HG02870 (cell line): Measurements from ENCODE around the gene SMPD3.

Source experiments
- ATAC-seq: cut with Tn5 transposase; IDR thresholded peaks from one replicate; pipeline ENCODE4 v1.9.1; 2021; ENCODE audit warnings: mild to moderate bottlenecking, moderate library complexity; ENCODE audit not compliant: unreplicated experiment

SMPD3 gene

GRCh38 chr16:68473358-68474070 is 25.2 kb upstream of the SMPD3 start:
- no peak for ATAC-seq

GRCh38 chr16:68472581-68472980 is 24.3 kb upstream of the SMPD3 start:
- no peak for ATAC-seq

- peak; percentile 86 for ATAC-seq
These were observed 22.3 kb upstream of the SMPD3 start for GRCh38 chr16:68470461-68471150.

DNA sequence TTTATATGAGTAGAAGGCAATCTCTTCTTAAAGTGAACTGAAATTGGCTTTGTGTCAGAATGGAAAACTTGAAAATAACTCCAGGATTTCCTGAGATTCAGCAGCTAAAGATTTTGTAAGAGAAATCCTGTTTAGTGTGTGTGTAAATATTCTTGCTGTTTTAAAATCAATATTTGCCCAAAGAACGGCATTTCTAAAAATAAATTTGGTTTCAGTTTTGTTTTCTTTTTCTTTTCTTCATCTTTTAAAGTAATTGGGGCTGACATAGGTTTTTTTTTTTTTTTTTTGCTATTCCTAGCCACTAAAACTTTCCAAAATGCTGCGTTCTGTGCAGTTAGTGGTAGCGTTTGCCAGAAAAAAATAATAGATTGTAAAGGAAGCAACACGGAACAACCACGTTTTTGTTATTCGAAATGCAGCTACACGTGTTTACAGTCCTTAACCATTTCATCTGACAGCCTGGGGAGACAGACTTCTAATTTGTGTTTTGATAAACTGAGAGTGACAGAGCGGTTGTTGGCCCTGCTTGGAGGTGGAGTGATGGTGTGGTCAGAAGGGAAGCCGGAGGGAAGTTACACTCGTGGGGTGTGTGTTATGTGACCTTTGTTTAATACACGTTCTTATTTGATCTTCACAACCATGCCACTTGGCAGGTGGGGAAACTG is 21.6 kb upstream of the SMPD3 start:
- ATAC-seq: peak; percentile 18

DNA sequence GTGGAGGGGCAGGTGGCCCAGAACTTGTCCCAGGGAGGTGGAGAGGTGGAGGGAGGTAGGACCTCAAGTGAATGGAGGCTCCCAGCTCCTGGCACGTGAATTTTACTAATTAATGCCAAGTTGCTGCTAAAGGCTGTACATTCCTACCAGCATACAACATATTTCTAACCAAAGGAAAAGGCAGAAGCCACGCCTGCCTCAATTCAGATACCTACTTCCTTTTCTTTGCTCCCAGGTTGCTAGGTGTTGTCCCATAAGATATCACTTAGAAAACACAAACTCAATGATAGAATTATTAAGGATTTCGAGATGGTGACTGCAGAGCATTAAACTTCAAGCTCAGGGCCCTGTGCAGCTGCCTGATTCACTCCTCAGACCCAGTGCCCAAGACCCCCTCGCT is 20.5 kb upstream of the SMPD3 start:
- ATAC-seq: no peak

DNA sequence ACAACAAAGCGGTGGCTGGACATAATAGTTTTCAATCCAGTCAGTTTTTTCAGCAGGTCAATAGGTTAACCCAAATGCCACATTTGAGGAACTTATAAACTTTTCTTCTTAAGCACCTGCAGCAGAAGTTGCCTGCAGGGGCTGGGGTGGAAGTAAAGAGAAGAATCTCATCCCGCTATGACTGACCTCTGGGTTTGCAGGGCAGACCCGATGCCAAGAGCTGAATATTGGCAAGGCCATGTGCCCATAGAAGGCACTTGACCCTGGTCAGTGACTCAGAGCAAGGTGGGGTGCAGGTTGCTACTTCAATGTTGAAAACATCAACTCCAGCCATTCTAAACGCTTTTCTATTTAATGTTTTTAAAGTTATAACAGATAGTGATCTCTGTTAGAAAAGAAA is 17.9 kb upstream of the SMPD3 start:
- ATAC-seq: no peak

DNA sequence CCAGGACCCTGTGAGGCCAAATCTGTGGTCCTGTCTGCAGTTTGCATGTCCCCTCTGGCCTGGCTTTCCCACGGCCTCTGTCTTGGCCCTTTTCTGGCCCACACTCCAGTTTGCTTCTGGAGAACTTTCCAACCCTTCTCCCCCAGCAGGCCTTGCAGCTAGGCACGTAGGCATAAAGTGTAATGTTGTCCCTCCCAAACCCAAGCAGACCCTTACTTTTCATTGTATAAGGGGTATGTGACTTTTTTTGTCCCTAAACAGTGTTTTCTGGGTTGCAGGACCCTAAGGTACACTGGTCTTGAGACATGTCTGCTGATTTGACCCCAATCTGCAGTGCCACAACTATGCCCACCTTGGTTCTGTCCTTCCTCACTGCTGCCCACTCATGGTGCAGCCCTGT is 15.6 kb upstream of the SMPD3 start:
- no peak for ATAC-seq

- ATAC-seq: no peak
These were observed 11.8 kb upstream of the SMPD3 start for GRCh38 chr16:68460067-68460466.

- no peak for ATAC-seq
These were observed 11.1 kb upstream of the SMPD3 start for GRCh38 chr16:68459457-68459856.

DNA sequence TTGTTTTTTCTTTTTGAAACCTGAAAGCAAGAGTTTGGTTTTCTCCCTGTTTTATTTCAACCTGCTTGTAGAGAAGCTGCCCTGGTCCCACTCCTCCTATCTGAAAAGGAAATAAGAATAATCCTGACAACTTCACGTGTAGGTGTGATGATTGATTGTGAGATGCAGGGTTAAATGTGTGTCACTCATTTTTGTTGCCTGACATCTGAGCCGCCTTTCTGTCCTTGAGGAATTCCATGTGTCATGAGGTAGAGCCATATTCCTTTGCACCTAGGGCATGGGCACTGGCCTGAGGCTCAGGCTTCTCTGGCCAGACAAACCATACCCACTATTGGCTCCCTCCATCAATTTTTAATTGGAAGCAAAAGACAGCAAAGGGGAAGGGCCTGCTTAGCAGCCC is 10.2 kb upstream of the SMPD3 start:
- ATAC-seq: no peak

- ATAC-seq: no peak
These were observed 9.8 kb upstream of the SMPD3 start for GRCh38 chr16:68458101-68458500.

GRCh38 chr16:68455631-68456030 is 7.3 kb upstream of the SMPD3 start:
- no peak for ATAC-seq

- no peak for ATAC-seq
These were observed 6.7 kb upstream of the SMPD3 start for GRCh38 chr16:68454920-68455435.

DNA sequence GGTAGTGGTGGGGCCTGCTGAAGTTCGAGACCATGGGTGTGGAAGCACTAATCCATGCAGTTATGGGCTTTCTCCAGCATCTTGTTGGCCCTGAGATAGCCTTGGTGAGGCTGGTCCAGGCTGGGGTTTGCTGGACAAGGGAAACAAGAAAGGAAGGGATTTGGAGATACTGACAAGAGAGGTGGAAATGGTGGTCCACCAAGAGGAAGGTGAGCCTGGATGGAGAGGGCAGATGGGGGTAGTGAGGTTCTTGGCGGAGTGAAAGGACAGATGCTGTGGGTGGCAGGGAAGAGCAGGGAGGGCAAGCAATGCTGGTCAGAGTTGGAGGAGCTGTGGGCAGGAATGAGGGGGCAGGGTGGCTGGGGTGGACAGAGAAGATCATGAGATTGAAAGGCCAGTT is 5.5 kb upstream of the SMPD3 start:
- no peak for ATAC-seq

DNA sequence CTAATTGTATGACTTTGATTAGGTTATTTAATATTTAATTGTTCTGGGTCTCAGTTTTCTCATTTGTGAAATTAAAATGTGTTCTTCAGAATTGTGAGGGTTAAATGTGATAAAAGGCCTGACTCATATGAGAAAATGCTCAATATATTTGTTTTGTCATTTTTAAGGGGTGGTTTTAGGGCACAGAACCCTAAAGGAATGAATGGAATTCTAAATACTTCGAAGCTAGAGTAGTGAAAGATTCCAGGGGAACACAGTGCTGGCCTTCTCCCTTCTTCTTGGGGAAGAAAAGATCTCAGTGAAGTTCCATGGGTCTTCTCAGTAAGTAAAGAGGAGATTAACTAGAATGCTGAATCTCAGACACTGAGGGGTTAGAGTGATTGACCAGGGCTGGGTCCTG is 3.9 kb upstream of the SMPD3 start:
- ATAC-seq: no peak

DNA sequence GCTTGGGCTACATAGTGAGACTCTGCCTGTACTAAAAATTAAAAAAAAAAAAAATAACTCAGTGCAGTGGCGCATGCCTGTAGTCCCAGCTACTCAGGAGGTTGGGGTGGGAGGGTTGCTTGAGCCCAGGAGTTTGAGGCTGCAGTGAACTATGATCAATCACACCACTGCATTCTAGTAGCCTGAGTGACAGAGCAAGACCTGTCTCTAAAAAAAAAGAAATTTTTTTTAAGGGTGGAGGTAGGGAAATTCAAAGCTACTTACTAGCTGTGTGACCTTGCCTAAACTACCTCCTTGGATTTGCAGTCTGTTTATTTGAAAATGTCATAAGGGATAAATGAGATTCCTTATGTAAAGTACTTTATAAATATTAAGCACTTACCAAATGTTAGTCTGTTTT is 3.4 kb upstream of the SMPD3 start:
- no peak for ATAC-seq

DNA sequence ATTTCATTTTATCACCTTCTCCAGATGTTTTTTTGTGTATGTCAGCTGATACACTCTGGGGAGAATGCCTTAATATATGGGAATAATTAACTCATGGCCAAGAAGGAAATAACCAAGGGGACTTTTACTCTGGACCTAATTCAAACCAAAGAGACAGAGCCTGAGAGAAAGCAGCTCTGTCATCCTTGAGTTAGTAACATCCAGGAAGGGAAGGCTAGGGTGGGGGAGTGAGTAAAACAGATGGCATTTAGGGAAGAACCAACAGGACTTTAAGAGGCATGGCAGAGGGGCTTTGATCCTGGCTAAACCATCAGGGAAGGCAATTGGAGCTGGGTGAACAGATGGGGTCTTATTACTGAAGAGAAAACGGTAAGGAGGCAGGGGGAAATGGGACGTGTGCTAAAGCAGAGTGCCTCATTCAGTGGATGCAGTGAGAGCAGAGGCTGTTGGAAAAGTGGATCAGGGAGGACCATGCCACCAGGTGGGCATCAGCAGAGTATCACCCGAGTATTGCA is 2.5 kb upstream of the SMPD3 start:
- no peak for ATAC-seq

DNA sequence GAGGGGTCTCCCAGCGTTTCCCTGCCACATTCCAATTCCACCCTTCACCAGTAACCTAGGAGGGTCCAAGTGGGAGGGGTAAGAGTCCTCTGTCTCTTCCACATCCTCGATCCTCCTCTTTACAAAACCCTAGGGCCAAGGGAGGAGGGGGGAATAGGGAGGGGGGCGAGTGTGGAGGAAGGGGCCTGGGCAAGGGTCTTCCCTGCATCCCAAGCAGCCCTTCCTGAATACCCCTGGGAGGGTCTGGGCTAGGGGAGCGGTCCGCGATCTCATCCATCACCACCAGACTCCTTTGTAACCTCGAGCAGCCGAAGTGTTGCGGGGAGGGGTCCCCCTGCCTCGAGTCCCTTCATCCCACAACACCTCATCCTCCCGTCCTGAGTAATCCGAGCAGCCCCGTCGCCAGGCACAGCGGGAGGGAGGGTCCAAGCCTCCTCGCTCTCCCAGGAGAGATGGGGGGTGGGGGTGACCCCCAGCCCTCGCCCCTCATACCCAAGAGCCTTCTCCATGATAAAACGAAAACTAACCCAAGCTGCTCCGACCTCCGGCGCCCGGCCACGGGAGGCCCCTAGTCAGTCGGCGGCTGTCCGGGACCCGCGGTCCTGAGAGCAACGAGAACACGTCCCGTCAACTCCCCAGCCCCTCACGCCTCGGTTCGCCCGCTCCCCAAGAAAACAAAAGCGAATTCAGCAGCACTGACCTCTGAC is 502 bp downstream of the SMPD3 start:
- peak; percentile 11 for ATAC-seq

DNA sequence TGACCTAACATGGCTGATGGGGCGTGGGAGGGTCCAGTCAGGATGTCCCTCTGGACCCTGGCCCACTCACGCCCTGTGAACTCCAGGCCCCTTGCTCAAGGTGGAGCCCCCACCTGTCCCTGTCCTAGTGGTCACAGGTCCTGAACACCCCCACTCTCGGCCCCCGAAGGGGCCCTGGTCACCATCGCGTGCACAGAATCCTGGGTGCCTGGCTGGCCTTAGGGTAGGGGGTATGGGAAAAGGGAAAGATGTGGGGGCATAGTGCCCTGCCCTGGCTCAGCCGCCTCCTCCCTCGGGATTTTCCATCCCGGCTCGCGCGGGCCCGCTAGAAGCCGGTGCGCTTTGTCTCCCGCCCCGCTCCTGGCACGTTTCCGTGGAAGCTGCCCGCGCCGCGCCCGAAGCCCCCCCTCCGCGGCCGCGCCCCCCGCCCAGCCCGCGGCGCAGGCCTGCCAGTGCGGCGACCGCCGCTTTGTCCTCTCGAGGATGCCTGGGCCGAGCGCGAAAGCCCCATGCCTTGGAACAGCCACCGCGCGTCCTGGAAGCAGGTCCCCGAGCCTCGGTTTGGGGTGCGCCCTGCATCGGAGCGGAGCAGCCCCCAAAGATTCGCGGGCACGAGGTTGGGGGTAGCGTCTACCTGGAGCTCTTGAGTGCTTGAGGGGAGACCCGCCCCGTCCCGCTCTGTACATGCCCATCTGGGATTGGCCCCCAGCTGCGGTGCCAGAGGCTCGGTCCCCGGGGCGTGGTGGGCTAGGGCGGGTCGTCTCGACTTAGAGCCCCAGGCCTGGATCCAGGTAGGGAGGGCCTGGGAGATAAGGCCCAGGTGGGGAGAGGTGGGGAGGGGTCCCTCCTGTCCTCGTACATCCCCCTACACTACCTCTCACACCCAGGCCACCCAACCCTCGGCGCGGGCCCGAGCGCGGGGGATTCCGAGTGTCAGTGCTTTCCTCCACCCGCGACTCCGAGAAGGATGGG is 1.3 kb downstream of the SMPD3 start:
- no peak for ATAC-seq

DNA sequence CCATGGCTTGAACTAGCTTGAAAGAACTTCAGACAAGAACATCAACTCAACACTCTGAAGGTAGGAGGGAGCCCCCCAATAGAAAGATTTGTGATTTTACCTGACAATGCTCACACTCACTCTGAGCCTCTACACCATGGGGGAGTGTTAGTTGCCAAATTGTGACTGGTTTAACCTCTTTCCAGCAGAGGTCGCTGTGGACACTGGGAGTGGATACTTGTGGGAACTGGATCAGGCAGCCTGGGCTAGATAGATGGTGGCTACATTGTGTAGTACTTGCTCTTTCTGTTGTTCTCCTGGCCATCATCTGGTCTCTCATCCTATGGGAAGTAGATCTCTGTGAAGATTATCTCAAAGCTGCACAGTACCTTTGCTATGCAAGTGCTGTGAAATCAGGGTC is 2.9 kb downstream of the SMPD3 start:
- ATAC-seq: no peak
